ENCODE measurements around the gene DERL2. TPM values are rescaled to one million over a fixed set of nuclear protein-coding genes. Genes with fewer than 3 reads are reported as not detected.

DERL2 gene
- polyA plus RNA-seq, 1 donor from 2014 or later, result 64.4 TPM

- peaks cover 18% of the 10 kb centered on the region for H3K79me2 ChIP-seq (replicated peaks; ENCODE audit: insufficient read depth, low read length)
- no peaks in the 10 kb centered on the region for H4K20me1 ChIP-seq (ENCODE audit: insufficient read depth)
- H3K36me3 ChIP-seq (ENCODE audit: insufficient read depth, low read length), result no peaks in the 10 kb centered on the region
- H3K9me3 ChIP-seq (ENCODE audit: low read length), result no peaks in the 10 kb centered on the region
- peak overlapping the region; percentile 93 for H3K9ac ChIP-seq (ENCODE audit: low read length)
- peak overlapping the region; percentile 97 for H3K4me3 ChIP-seq (ENCODE audit: low read length)
- peak overlapping the region; percentile 74 for H3K4me2 ChIP-seq (ENCODE audit: low read length)
- TF ChIP-seq MXI1 (conservative IDR thresholded peaks at IDR 0.05; ENCODE audit: poor library complexity, severe bottlenecking), result no peak
- no peak for TF ChIP-seq TAF1 (IDR thresholded peaks at IDR 0.05; ENCODE audit: low read depth)
- peak; percentile 25 for TF ChIP-seq CTCF (IDR thresholded peaks at IDR 0.05; ENCODE audit: poor library complexity, severe bottlenecking)
- TF ChIP-seq EP300 (conservative IDR thresholded peaks at IDR 0.05; ENCODE audit: poor library complexity, severe bottlenecking), result no peak
- no peak for TF ChIP-seq POLR2AphosphoS5 (IDR thresholded peaks at IDR 0.05)
- no peak for TF ChIP-seq RAD21 (conservative IDR thresholded peaks at IDR 0.05)
- TF ChIP-seq SMC3 (conservative IDR thresholded peaks at IDR 0.05; ENCODE audit: poor library complexity), result no peak
- no peak for TF ChIP-seq EZH2 (IDR thresholded peaks at IDR 0.05; ENCODE audit: borderline replicate concordance, insufficient read depth, low read length, poor library complexity, severe bottlenecking)
- TF ChIP-seq REST (IDR thresholded peaks at IDR 0.05; ENCODE audit: borderline replicate concordance), result peak; percentile 47
- H3K27ac ChIP-seq (ENCODE audit: low read length), result peak overlapping the region; percentile 96
- no peaks in the 10 kb centered on the region for H3F3A ChIP-seq (ENCODE audit: insufficient read depth, low read length, poor library complexity, severe bottlenecking)
- H2AFZ ChIP-seq (ENCODE audit: low read depth, low read length), result peak overlapping the region; percentile 22
- H3K9me2 ChIP-seq (ENCODE audit: insufficient read depth, low read length), result no peaks in the 10 kb centered on the region
- no peaks in the 10 kb centered on the region for H3K27me3 ChIP-seq (ENCODE audit: insufficient read depth, low read depth, low read length)
These were observed 13.7 kb upstream of the DERL2 start for GRCh38 chr17:5499476-5500231.

- TF ChIP-seq SMC3 (conservative IDR thresholded peaks at IDR 0.05; ENCODE audit: poor library complexity) (no peak), RAD21 (conservative IDR thresholded peaks at IDR 0.05) (no peak), EZH2 (IDR thresholded peaks at IDR 0.05; ENCODE audit: borderline replicate concordance, insufficient read depth, low read length, poor library complexity, severe bottlenecking) (no peak), POLR2AphosphoS5 (IDR thresholded peaks at IDR 0.05) (no peak), TAF1 (IDR thresholded peaks at IDR 0.05; ENCODE audit: low read depth) (no peak), CTCF (IDR thresholded peaks at IDR 0.05; ENCODE audit: poor library complexity, severe bottlenecking) (no peak), EP300 (conservative IDR thresholded peaks at IDR 0.05; ENCODE audit: poor library complexity, severe bottlenecking) (no peak), MXI1 (conservative IDR thresholded peaks at IDR 0.05; ENCODE audit: poor library complexity, severe bottlenecking) (no peak)
- no peak overlapping the region for H3K4me2 ChIP-seq (ENCODE audit: low read length)
- no peak overlapping the region for H3K4me3 ChIP-seq (ENCODE audit: low read length)
- no peaks in the 10 kb centered on the region for H3K27me3 ChIP-seq (ENCODE audit: insufficient read depth, low read depth, low read length)
- no peaks in the 10 kb centered on the region for H3K9me2 ChIP-seq (ENCODE audit: insufficient read depth, low read length)
- no peaks in the 10 kb centered on the region for H3K9me3 ChIP-seq (ENCODE audit: low read length)
- H2AFZ ChIP-seq (ENCODE audit: low read depth, low read length), result no peak overlapping the region
- no peaks in the 10 kb centered on the region for H3F3A ChIP-seq (ENCODE audit: insufficient read depth, low read length, poor library complexity, severe bottlenecking)
- H3K79me2 ChIP-seq (replicated peaks; ENCODE audit: insufficient read depth, low read length), result peaks cover 18% of the 10 kb centered on the region
- H3K9ac ChIP-seq (ENCODE audit: low read length), result no peak overlapping the region
- no peaks in the 10 kb centered on the region for H4K20me1 ChIP-seq (ENCODE audit: insufficient read depth)
- H3K36me3 ChIP-seq (ENCODE audit: insufficient read depth, low read length), result peaks cover 11% of the 10 kb centered on the region
- no peak overlapping the region for H3K27ac ChIP-seq (ENCODE audit: low read length)
These were observed 7.0 kb upstream of the DERL2 start for GRCh38 chr17:5492970-5493369.
